Prostate gland (tissue), 2 donors: ENCODE data around the gene PMP22. TPM values are rescaled to one million over a fixed set of nuclear protein-coding genes. Genes with fewer than 3 reads are reported as not detected.

Experiments
- DNase-seq: peaks from one replicate; pipeline ENCODE4 v3.0.0-alpha.2; 2019; ENCODE audit warnings: low spot score
- H3K27ac ChIP-seq, 2 donors: fragments of 200-600 bp; sonication (generic); 2 replicates each; pipeline ENCODE4 v1.5.1; 2017 to 2019
- H3K27me3 ChIP-seq: fragments of 200-600 bp; sonication (generic); replicated peaks from 2 replicates; pipeline ENCODE4 v1.5.1; 2019; ENCODE audit not compliant: insufficient read depth
- H3K36me3 ChIP-seq, 2 donors: fragments of 200-600 bp; sonication (generic); 1 replicate in 1 of 2; 2 replicates in 1 of 2; pipeline versions ENCODE4 v1.5.1 to v1.8.1; 2017 to 2019
- H3K4me1 ChIP-seq: fragments of 200-600 bp; sonication (generic); replicated peaks from 2 replicates; pipeline ENCODE4 v1.5.1; 2019
- H3K4me3 ChIP-seq, 2 donors: fragments of 200-600 bp; sonication (generic); 2 replicates each; pipeline ENCODE4 v1.5.1; 2017 to 2019
- H3K9me3 ChIP-seq: fragments of 200-600 bp; sonication (generic); 2 replicates; pipeline ENCODE4 v1.5.1; 2017
- CTCF ChIP-seq, 4 experiments: fragments of 200-600 bp in 2 of 4; fragments of 450-650 bp in 2 of 4; sonication (generic) in 2 of 4; IDR thresholded peaks; 1 replicate in 3 of 4; 2 replicates in 1 of 4; pipeline ENCODE4 v1.5.1; 2016 to 2019; ENCODE audit warnings: antibody characterized with exemption in 4 of 4, mild to moderate bottlenecking in 2 of 4, moderate library complexity in 2 of 4
- POLR2A ChIP-seq: fragments of 450-650 bp; IDR thresholded peaks from one replicate; pipeline ENCODE4 v1.6.1; 2016; ENCODE audit warnings: antibody characterized with exemption, mild to moderate bottlenecking
- POLR2AphosphoS5 ChIP-seq: sonication (generic); formaldehyde crosslinking; IDR thresholded peaks from one replicate; pipeline ENCODE4 v1.6.1; 2017; ENCODE audit warnings: antibody characterized with exemption
- WGBS: methylation state at CpG from one replicate; pipeline ENCODE4 v1.1.5; 2018; 5-methylcytosine and 5-hydroxymethylcytosine counted together
- intact Hi-C: fragments of 100-400 bp; cut with DNase I; formaldehyde crosslinking; loops from one replicate; pipeline ENCODE4 v1.14.2; 2022
- total RNA-seq, 2 donors: library from RNA; depleted of rRNA; stranded (reverse); fragments of >200 nt; gene quantifications; one replicate each; pipeline ENCODE4 v1.1.0, GENCODE V29; 2016

The PMP22 gene
- total RNA-seq, 2 donors from 2014 or later = 22.5 to 76.1 TPM

DNA sequence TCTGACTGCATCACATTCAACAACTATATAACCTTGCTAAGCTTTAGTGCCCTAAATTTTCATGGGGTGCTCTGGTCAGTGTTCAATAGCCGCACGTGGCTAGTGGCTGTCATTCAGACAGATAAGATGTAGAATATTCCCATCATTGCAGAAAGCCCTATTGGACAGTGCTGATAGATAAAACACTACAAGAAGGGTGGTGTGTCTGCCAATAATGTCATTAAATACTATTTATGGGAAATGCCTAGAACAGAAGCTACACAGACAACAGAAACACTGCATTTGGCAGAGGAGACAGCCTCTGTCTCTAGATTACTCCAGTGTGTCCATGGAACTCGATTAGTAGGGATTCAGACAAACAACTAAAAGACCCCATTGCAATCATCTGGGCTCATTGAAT is 28.4 kb upstream of the PMP22 start:
- Histone ChIP-seq H3K36me3 (no peaks in the 10 kb centered on the region), H3K4me3 (no peak overlapping the region), H3K27me3 (no peaks in the 10 kb centered on the region), H3K27ac (no peak overlapping the region), H3K4me1 (no peaks in the 10 kb centered on the region), H3K9me3 (no peaks in the 10 kb centered on the region)
- no peak for TF ChIP-seq POLR2A
- DNase-seq = no peak
- WGBS = 80% methylated on average over 3 of the region's 3 CpGs
- intact Hi-C loops = no loop called here

- TF ChIP-seq POLR2A (no peak), CTCF (IDR thresholded peaks at IDR 0.05) (no peak), POLR2AphosphoS5 (no peak)
- Histone ChIP-seq H3K4me3 (no peak overlapping the region), H3K36me3 (no peaks in the 10 kb centered on the region), H3K27ac (no peak overlapping the region), H3K9me3 (no peaks in the 10 kb centered on the region), H3K27me3 (no peaks in the 10 kb centered on the region), H3K4me1 (no peaks in the 10 kb centered on the region)
- DNase-seq = no peak
- WGBS = 51% methylated on average over 8 of the region's 8 CpGs
- intact Hi-C loops = no loop called here
Measured at GRCh38 chr17:15291674-15292361, 26.7 kb upstream of the PMP22 start.

- Histone ChIP-seq H3K4me1 (no peaks in the 10 kb centered on the region), H3K27ac (no peak overlapping the region), H3K27me3 (no peaks in the 10 kb centered on the region), H3K36me3 (no peaks in the 10 kb centered on the region), H3K4me3 (no peak overlapping the region), H3K9me3 (no peaks in the 10 kb centered on the region)
- no peak for TF ChIP-seq POLR2AphosphoS5
- no peak for TF ChIP-seq CTCF (IDR thresholded peaks at IDR 0.05)
- no peak for TF ChIP-seq POLR2A
- WGBS = 84% methylated on average over 6 of the region's 6 CpGs
- intact Hi-C loops = no loop called here
- DNase-seq = no peak
Measured at GRCh38 chr17:15290605-15291004, 25.5 kb upstream of the PMP22 start.

GRCh38 chr17:15289285-15290183 is 24.4 kb upstream of the PMP22 start:
- Histone ChIP-seq H3K36me3 (no peaks in the 10 kb centered on the region), H3K9me3 (no peaks in the 10 kb centered on the region), H3K4me1 (no peaks in the 10 kb centered on the region), H3K27me3 (no peaks in the 10 kb centered on the region), H3K27ac (no peak overlapping the region), H3K4me3 (no peak overlapping the region)
- intact Hi-C loops = no loop called here
- DNase-seq = no peak
- no peak for TF ChIP-seq POLR2AphosphoS5
- TF ChIP-seq POLR2A = no peak
- no peak for TF ChIP-seq CTCF (IDR thresholded peaks at IDR 0.05)
- 60% methylated on average over 22 of the region's 22 CpGs for WGBS

DNA sequence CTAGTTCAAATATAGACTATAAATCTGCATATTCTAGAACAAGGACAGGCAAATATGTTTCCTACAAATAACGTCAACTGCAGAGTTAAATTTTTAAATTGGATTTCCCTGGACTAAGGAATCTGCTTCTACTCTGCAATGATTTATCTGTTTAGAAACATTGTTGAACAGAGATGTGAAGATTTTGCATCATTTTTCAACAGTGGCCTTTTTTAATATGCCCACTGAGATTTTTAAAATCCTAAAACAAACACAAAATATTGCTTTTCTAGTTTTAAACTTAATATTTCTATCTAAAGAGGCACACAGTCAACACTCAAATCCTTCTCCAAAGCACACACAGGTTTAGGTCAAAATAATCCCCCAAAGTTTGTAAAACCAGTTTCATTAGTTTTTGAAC is 23.7 kb upstream of the PMP22 start:
- intact Hi-C loops = no loop called here
- WGBS = 71% methylated on average over 1 of the region's 1 CpG
- Histone ChIP-seq H3K9me3 (no peaks in the 10 kb centered on the region), H3K36me3 (no peaks in the 10 kb centered on the region), H3K27ac (no peak overlapping the region), H3K27me3 (no peaks in the 10 kb centered on the region), H3K4me1 (no peaks in the 10 kb centered on the region), H3K4me3 (no peak overlapping the region)
- no peak for DNase-seq
- TF ChIP-seq POLR2A (no peak), POLR2AphosphoS5 (no peak), CTCF (IDR thresholded peaks at IDR 0.05) (no peak)
